Spleen (tissue), 11 donors: ENCODE data around the gene CPLX1. TPM values are rescaled to one million over a fixed set of nuclear protein-coding genes. Genes with fewer than 3 reads are reported as not detected.

ENCODE experiments used
- DNase-seq: peaks from one replicate; pipeline ENCODE4 v3.0.0-alpha.2; 2020
- H3K27ac ChIP-seq, 8 donors: fragments of 200-600 bp; sonication (generic) in 7 of 8; 1 replicate in 4 of 8; 2 replicates in 4 of 8; pipeline versions ENCODE4 v1.5.0 to v1.8.0; 2016 to 2021; ENCODE audit warnings: inconsistent platforms in 4 of 8, mild to moderate bottlenecking in 4 of 8, moderate library complexity in 1 of 8
- H3K27me3 ChIP-seq, 7 donors: fragments of 200-600 bp; sonication (generic) in 6 of 7; replicated peaks in 1 of 7; 1 replicate in 4 of 7; 2 replicates in 3 of 7; pipeline versions ENCODE4 v1.5.0 to v1.8.0; 2016 to 2021; ENCODE audit warnings: inconsistent platforms in 3 of 7, mild to moderate bottlenecking in 1 of 7
- H3K36me3 ChIP-seq, 6 donors: fragments of 200-600 bp; sonication (generic) in 5 of 6; 1 replicate in 4 of 6; 2 replicates in 2 of 6; pipeline versions ENCODE4 v1.5.0 to v1.8.0; 2016 to 2021; ENCODE audit warnings: inconsistent platforms in 2 of 6
- H3K4me1 ChIP-seq, 6 donors: fragments of 200-600 bp; sonication (generic) in 5 of 6; 1 replicate in 3 of 6; 2 replicates in 3 of 6; pipeline versions ENCODE4 v1.5.0 to v1.8.0; 2016 to 2021; ENCODE audit warnings: inconsistent platforms in 3 of 6
- H3K4me3 ChIP-seq, 8 donors: fragments of 200-600 bp; sonication (generic) in 7 of 8; 1 replicate in 4 of 8; 2 replicates in 4 of 8; pipeline versions ENCODE4 v1.5.0 to v1.8.0; 2016 to 2021; ENCODE audit warnings: inconsistent platforms in 4 of 8, mild to moderate bottlenecking in 4 of 8, moderate library complexity in 2 of 8
- H3K9me3 ChIP-seq, 8 donors: fragments of 200-600 bp; sonication (generic) in 7 of 8; 1 replicate in 4 of 8; 2 replicates in 4 of 8; pipeline versions ENCODE4 v1.5.0 to v1.8.0; 2016 to 2021; ENCODE audit warnings: inconsistent platforms in 4 of 8
- CTCF ChIP-seq, 11 experiments: fragments of 200-600 bp in 7 of 11; fragments of 450-650 bp in 4 of 11; sonication (generic) in 4 of 11; IDR thresholded peaks in 8 of 11; conservative IDR thresholded peaks in 3 of 11; 1 replicate in 7 of 11; 2 replicates in 4 of 11; pipeline versions ENCODE4 v1.4.0 to v1.8.0; 2016 to 2021; ENCODE audit warnings: antibody characterized with exemption in 11 of 11, inconsistent platforms in 4 of 11, mild to moderate bottlenecking in 1 of 11
- POLR2A ChIP-seq, 3 donors: fragments of 450-650 bp; IDR thresholded peaks; one replicate each; pipeline ENCODE4 v1.5.1; 2017; ENCODE audit warnings: antibody characterized with exemption in 3 of 3, mild to moderate bottlenecking in 1 of 3
- POLR2AphosphoS5 ChIP-seq, 3 donors: sonication (generic); formaldehyde crosslinking; IDR thresholded peaks; one replicate each; pipeline ENCODE4 v1.5.1; 2017; ENCODE audit warnings: antibody characterized with exemption in 3 of 3
- WGBS, 5 donors: extraction: QIAGEN DNeasy Blood & Tissue Kit in 3 of 5; methylation state at CpG; one replicate each; pipeline versions ENCODE4 v1.1.5 to v1.1.7; 2013 to 2018; 5-methylcytosine and 5-hydroxymethylcytosine counted together
- intact Hi-C: fragments of 100-400 bp; cut with DNase I; formaldehyde crosslinking; loops from one replicate; pipeline ENCODE4 v1.15.0; 2023; ENCODE audit warnings: low total_unique reads
- polyA plus RNA-seq, 3 donors: library from polyadenylated mRNA; stranded (reverse); fragments of 200-250 nt; gene quantifications; one replicate each; pipeline ENCODE4 v1.2.1, GENCODE V29; 2013
- total RNA-seq, 7 donors: library from RNA; depleted of rRNA in 3 of 7; stranded (reverse); fragments of >200 nt in 3 of 7; fragmentation: NEBNext Ultra II Directional in 4 of 7; extraction: Animal tissue kit (Norgen Biotek cat#: 25700) in 4 of 7; gene quantifications; one replicate each; pipeline versions ENCODE4 v1.1.0 to v1.2.1, GENCODE V29; 2016 to 2021
- donor health status: healthy with polysubstance abuse.
- donor health status: DM: no; HTN: no; CAD: no; lungs with moderate emphysema.
- donor health status: DM: no; HTN: no; CAD: no.
- donor health status: Bipolar disorder and iron deficiency.
- donor health status: healthy.
- donor health status: DM: no; HTN: no; CAD: no.
- donor health status: DM: yes; HTN: yes; CAD: no.

The CPLX1 gene
- total and polyA plus RNA-seq, 10 donors, result 1.3 to 20.7 (median 11.5) TPM

- TF ChIP-seq POLR2A (IDR thresholded peaks at IDR 0.05) (no peak), POLR2AphosphoS5 (IDR thresholded peaks at IDR 0.05) (no peak), CTCF (IDR thresholded peaks at IDR 0.05 in 8 of 11, conservative IDR thresholded peaks at IDR 0.05 in 3 of 11) (no peak)
- H3K4me3 ChIP-seq, result no peak overlapping the region
- H3K36me3 ChIP-seq, result no peaks in the 10 kb centered on the region
- intact Hi-C loops, result no loop called here
- no peak overlapping the region for H3K27ac ChIP-seq
- H3K27me3 ChIP-seq, result peaks cover 7 to 98% (median 73%) of the 10 kb centered on the region in 7 donors
- peak; percentile 64 for DNase-seq
- H3K9me3 ChIP-seq, result peaks cover 0 to 6% (median 0%) of the 10 kb centered on the region in 8 donors
- 46 to 52% (median 49%) methylated on average over 17 to 24 of the region's 24 CpGs for WGBS, 5 donors
- peaks cover 0 to 26% (median 20%) of the 10 kb centered on the region in 6 donors for H3K4me1 ChIP-seq
Measured at GRCh38 chr4:823761-824460, 2.0 kb downstream of the CPLX1 start.

GRCh38 chr4:823176-823760 lies 2.7 kb downstream of the CPLX1 start:
- H3K9me3 ChIP-seq, result peaks cover 0 to 6% (median 0%) of the 10 kb centered on the region in 8 donors
- 75 to 82% (median 80%) methylated on average over 12 to 21 of the region's 21 CpGs for WGBS, 5 donors
- peaks cover 0 to 26% (median 20%) of the 10 kb centered on the region in 6 donors for H3K4me1 ChIP-seq
- TF ChIP-seq CTCF (IDR thresholded peaks at IDR 0.05 in 8 of 11, conservative IDR thresholded peaks at IDR 0.05 in 3 of 11), result no peak
- no peak for TF ChIP-seq POLR2A (IDR thresholded peaks at IDR 0.05)
- TF ChIP-seq POLR2AphosphoS5 (IDR thresholded peaks at IDR 0.05), result no peak
- no peaks in the 10 kb centered on the region for H3K36me3 ChIP-seq
- peaks cover 7 to 98% (median 69%) of the 10 kb centered on the region in 7 donors for H3K27me3 ChIP-seq
- no peak overlapping the region for H3K4me3 ChIP-seq
- DNase-seq, result no peak
- H3K27ac ChIP-seq, result no peak overlapping the region
- intact Hi-C loops, result no loop called here

GRCh38 chr4:822361-823175 lies 3.4 kb downstream of the CPLX1 start:
- Histone ChIP-seq H3K9me3 (peaks cover 0 to 6% (median 0%) of the 10 kb centered on the region in 8 donors), H3K27me3 (peaks cover 7 to 98% (median 69%) of the 10 kb centered on the region in 7 donors), H3K36me3 (no peaks in the 10 kb centered on the region), H3K4me1 (peaks cover 0 to 26% (median 20%) of the 10 kb centered on the region in 6 donors), H3K4me3 (no peak overlapping the region), H3K27ac (no peak overlapping the region)
- TF ChIP-seq POLR2A (IDR thresholded peaks at IDR 0.05), result no peak
- intact Hi-C loops, result no loop called here
- 53 to 59% (median 54%) methylated on average over 17 to 24 of the region's 24 CpGs for WGBS, 5 donors
- no peak for DNase-seq

GRCh38 chr4:821631-822030 lies 4.3 kb downstream of the CPLX1 start:
- H3K27ac ChIP-seq, result no peak overlapping the region
- H3K27me3 ChIP-seq, result peaks cover 7 to 98% (median 59%) of the 10 kb centered on the region in 7 donors
- TF ChIP-seq POLR2AphosphoS5 (IDR thresholded peaks at IDR 0.05) (no peak), CTCF (IDR thresholded peaks at IDR 0.05 in 8 of 11, conservative IDR thresholded peaks at IDR 0.05 in 3 of 11) (no peak), POLR2A (IDR thresholded peaks at IDR 0.05) (no peak)
- DNase-seq, result no peak
- peaks cover 0 to 18% (median 15%) of the 10 kb centered on the region in 6 donors for H3K4me1 ChIP-seq
- peaks cover 0 to 6% (median 0%) of the 10 kb centered on the region in 8 donors for H3K9me3 ChIP-seq
- H3K4me3 ChIP-seq, result no peak overlapping the region
- 72 to 79% (median 76%) methylated on average over 16 of the region's 16 CpGs for WGBS, 5 donors
- no peaks in the 10 kb centered on the region for H3K36me3 ChIP-seq
- intact Hi-C loops, result no loop called here
